Osteocyte (in vitro differentiated cells): ENCODE measurements around the gene TECPR1. TPM values are rescaled to one million over a fixed set of nuclear protein-coding genes. Genes with fewer than 3 reads are reported as not detected.

ENCODE experiments used
- total RNA-seq: library from RNA; stranded (reverse); gene quantifications from 2 replicates; pipeline ENCODE4 v1.2.1, GENCODE V29; 2021

TECPR1 gene
- total RNA-seq, 1 donor from 2014 or later: 33.6 TPM

Other genes with a start within 250 kb of the TECPR1 start
- 15.4 and 21.4 TPM in 2 replicates for gene LMTK2, start 145.4 kb downstream of the TECPR1 start, total RNA-seq
- not detected in 2 replicates for gene BHLHA15, start 40.8 kb downstream of the TECPR1 start, total RNA-seq
- gene BRI3, start 29.5 kb upstream of the TECPR1 start, total RNA-seq: 344 and 379 TPM in 2 replicates
- gene BAIAP2L1, start 148.9 kb upstream of the TECPR1 start, total RNA-seq: 8.6 and 10.9 TPM in 2 replicates